Neutrophil (primary cell): ENCODE data around the gene OSBPL1A.

Experiments used
- H3K27ac ChIP-seq: fragments of 200-600 bp; sonication (generic); 2 replicates; pipeline ENCODE4 v1.5.1; 2016; ENCODE audit warnings: mild to moderate bottlenecking, moderate library complexity
- H3K27me3 ChIP-seq: fragments of 200-600 bp; sonication (generic); 2 replicates; pipeline ENCODE4 v1.6.0; 2016; ENCODE audit warnings: mild to moderate bottlenecking
- H3K36me3 ChIP-seq: fragments of 200-600 bp; sonication (generic); 2 replicates; pipeline ENCODE4 v1.5.1; 2017
- H3K4me1 ChIP-seq, 2 experiments: fragments of 200-600 bp in 1 of 2; sonication (generic) in 1 of 2; 1 replicate in 1 of 2; 2 replicates in 1 of 2; pipeline versions ENCODE4 v1.5.1 to v1.6.1; 2013 to 2016; ENCODE audit warnings: low read depth in 1 of 2, low read length in 1 of 2, mild to moderate bottlenecking in 1 of 2, moderate library complexity in 1 of 2; ENCODE audit not compliant: control insufficient read depth in 1 of 2, insufficient read depth in 1 of 2
- H3K4me3 ChIP-seq, 2 experiments: fragments of 200-600 bp in 1 of 2; sonication (generic) in 1 of 2; 1 replicate in 1 of 2; 2 replicates in 1 of 2; pipeline ENCODE4 v1.5.1; 2013 to 2016; ENCODE audit warnings: low read depth in 1 of 2, low read length in 1 of 2, mild to moderate bottlenecking in 1 of 2, moderate library complexity in 1 of 2
- H3K9me3 ChIP-seq: fragments of 200-600 bp; sonication (generic); 2 replicates; pipeline ENCODE4 v1.5.1; 2016
- CTCF ChIP-seq: fragments of 200-600 bp; sonication (generic); IDR thresholded peaks from 2 replicates; pipeline ENCODE4 v1.5.1; 2016; ENCODE audit warnings: antibody characterized with exemption

Gene OSBPL1A

GRCh38 chr18:24128700-24129099 lies 268.9 kb downstream of the OSBPL1A start:
- Histone ChIP-seq H3K4me1 (no peaks in the 10 kb centered on the region), H3K27me3 (no peaks in the 10 kb centered on the region), H3K4me3 (no peak overlapping the region), H3K36me3 (peaks cover 77% of the 10 kb centered on the region), H3K9me3 (no peaks in the 10 kb centered on the region), H3K27ac (no peak overlapping the region)
- no peak for TF ChIP-seq CTCF

DNA sequence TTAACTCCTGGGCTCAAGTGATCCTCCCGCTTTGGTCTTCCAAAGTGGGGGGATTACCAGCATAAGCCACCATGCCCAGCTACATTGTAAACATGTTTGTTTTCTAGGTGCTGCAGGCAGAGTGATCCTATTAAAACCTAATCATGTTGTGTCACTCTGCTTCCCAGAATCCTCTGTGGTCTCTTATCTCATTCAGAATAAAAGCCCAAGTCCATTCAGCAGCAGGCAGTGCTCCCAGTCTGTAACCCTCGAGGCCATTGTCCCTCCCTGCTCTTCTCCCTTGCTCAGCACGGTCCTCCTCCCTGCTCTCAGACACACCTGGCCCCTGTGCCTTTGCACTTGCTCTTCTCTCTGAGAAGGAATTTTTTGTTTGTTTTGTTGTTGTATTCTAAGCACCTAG lies 269.9 kb downstream of the OSBPL1A start:
- Histone ChIP-seq H3K27me3 (no peaks in the 10 kb centered on the region), H3K4me1 (no peaks in the 10 kb centered on the region), H3K27ac (no peak overlapping the region), H3K4me3 (no peak overlapping the region), H3K9me3 (no peaks in the 10 kb centered on the region), H3K36me3 (peaks cover 68% of the 10 kb centered on the region)
- TF ChIP-seq CTCF: no peak

GRCh38 chr18:24126155-24126961 lies 271.3 kb downstream of the OSBPL1A start:
- no peaks in the 10 kb centered on the region for H3K4me1 ChIP-seq
- H3K36me3 ChIP-seq: peaks cover 65% of the 10 kb centered on the region
- H3K27me3 ChIP-seq: no peaks in the 10 kb centered on the region
- no peak overlapping the region for H3K4me3 ChIP-seq
- no peak overlapping the region for H3K27ac ChIP-seq
- H3K9me3 ChIP-seq: no peaks in the 10 kb centered on the region
- TF ChIP-seq CTCF: no peak

GRCh38 chr18:24121625-24122024 lies 276.0 kb downstream of the OSBPL1A start:
- Histone ChIP-seq H3K27me3 (no peaks in the 10 kb centered on the region), H3K27ac (no peak overlapping the region), H3K36me3 (peaks cover 42% of the 10 kb centered on the region), H3K4me1 (no peaks in the 10 kb centered on the region), H3K4me3 (no peak overlapping the region), H3K9me3 (no peaks in the 10 kb centered on the region)
- no peak for TF ChIP-seq CTCF

DNA sequence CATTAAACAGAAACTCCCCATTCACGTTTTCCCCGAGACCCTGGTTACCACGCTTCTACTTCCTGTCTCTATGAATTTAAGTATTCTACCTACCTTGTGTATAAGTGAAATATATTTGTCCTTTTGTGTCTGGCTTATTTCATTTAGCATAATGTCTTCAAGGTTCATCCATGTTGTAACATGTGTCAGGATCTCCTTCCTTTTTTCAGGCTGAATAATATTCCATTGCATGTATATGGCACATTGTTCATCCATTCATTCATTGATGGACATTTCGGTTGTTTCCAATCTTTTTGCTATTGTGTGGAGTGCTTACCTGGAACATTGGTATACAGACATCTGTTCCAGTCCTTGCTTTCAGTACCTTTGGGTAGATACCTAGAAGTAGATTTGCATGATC lies 276.9 kb downstream of the OSBPL1A start:
- no peak for TF ChIP-seq CTCF
- Histone ChIP-seq H3K27me3 (no peaks in the 10 kb centered on the region), H3K4me3 (no peak overlapping the region), H3K4me1 (peaks cover 3 to 5% of the 10 kb centered on the region in 2 experiments), H3K27ac (no peak overlapping the region), H3K36me3 (peaks cover 38% of the 10 kb centered on the region), H3K9me3 (no peaks in the 10 kb centered on the region)
